Stomach smooth muscle (tissue), 2 donors: ENCODE measurements around the gene WDSUB1.

Source experiments
- H3K27ac ChIP-seq: one replicate; pipeline ENCODE4 v1.7.0; 2013; ENCODE audit warnings: mild to moderate bottlenecking, low read length, inconsistent platforms
- H3K27me3 ChIP-seq, 2 donors: one replicate each; pipeline ENCODE4 v1.7.0; 2013; ENCODE audit warnings: low read length in 2 of 2; ENCODE audit not compliant: insufficient read depth in 2 of 2, control insufficient read depth in 1 of 2
- H3K36me3 ChIP-seq, 2 donors: one replicate each; pipeline ENCODE4 v1.7.0; 2013; ENCODE audit warnings: low read length in 2 of 2; ENCODE audit not compliant: control insufficient read depth in 2 of 2, insufficient read depth in 2 of 2
- H3K4me1 ChIP-seq: one replicate; pipeline ENCODE4 v1.7.0; 2013; ENCODE audit warnings: low read length; ENCODE audit not compliant: control insufficient read depth, insufficient read depth
- H3K4me3 ChIP-seq, 2 donors: one replicate each; pipeline ENCODE4 v1.7.0; 2013; ENCODE audit warnings: low read length in 2 of 2
- H3K9ac ChIP-seq, 2 donors: one replicate each; pipeline ENCODE4 v1.7.0; 2013; ENCODE audit warnings: low read length in 2 of 2, mild to moderate bottlenecking in 1 of 2
- H3K9me3 ChIP-seq, 2 donors: one replicate each; pipeline ENCODE4 v1.7.0; 2013; ENCODE audit warnings: low read length in 2 of 2; ENCODE audit not compliant: control insufficient read depth in 2 of 2
- donor health status: healthy.
- donor health status: Pancreatic carcinoma.

Gene WDSUB1

GRCh38 chr2:159265171-159265576 is 21.3 kb downstream of the WDSUB1 start:
- no peak overlapping the region for H3K9ac ChIP-seq
- H3K4me1 ChIP-seq, result no peaks in the 10 kb centered on the region
- no peaks in the 10 kb centered on the region for H3K36me3 ChIP-seq
- no peak overlapping the region for H3K27ac ChIP-seq
- H3K4me3 ChIP-seq, result no peak overlapping the region
- no peaks in the 10 kb centered on the region for H3K27me3 ChIP-seq
- H3K9me3 ChIP-seq, result no peaks in the 10 kb centered on the region

- Histone ChIP-seq H3K9ac (no peak overlapping the region), H3K27ac (no peak overlapping the region), H3K36me3 (peaks cover 0 to 2% of the 10 kb centered on the region in 2 donors), H3K4me3 (no peak overlapping the region), H3K9me3 (no peaks in the 10 kb centered on the region), H3K27me3 (no peaks in the 10 kb centered on the region), H3K4me1 (no peaks in the 10 kb centered on the region)
Measured at GRCh38 chr2:159262904-159263303, 23.6 kb downstream of the WDSUB1 start.

- Histone ChIP-seq H3K4me3 (no peak overlapping the region), H3K9ac (no peak overlapping the region), H3K27me3 (no peaks in the 10 kb centered on the region), H3K4me1 (no peaks in the 10 kb centered on the region), H3K9me3 (no peaks in the 10 kb centered on the region), H3K36me3 (peaks cover 0 to 3% of the 10 kb centered on the region in 2 donors), H3K27ac (no peak overlapping the region)
Measured at GRCh38 chr2:159262226-159262625, 24.3 kb downstream of the WDSUB1 start.

GRCh38 chr2:159256159-159256558 is 30.3 kb downstream of the WDSUB1 start:
- H3K9ac ChIP-seq, result no peak overlapping the region
- H3K27me3 ChIP-seq, result no peaks in the 10 kb centered on the region
- peaks cover 4 to 5% of the 10 kb centered on the region in 2 donors for H3K36me3 ChIP-seq
- H3K4me1 ChIP-seq, result no peaks in the 10 kb centered on the region
- no peak overlapping the region for H3K27ac ChIP-seq
- no peaks in the 10 kb centered on the region for H3K9me3 ChIP-seq
- H3K4me3 ChIP-seq, result no peak overlapping the region

- Histone ChIP-seq H3K27me3 (no peaks in the 10 kb centered on the region), H3K36me3 (peaks cover 4% of the 10 kb centered on the region in 2 donors), H3K27ac (no peak overlapping the region), H3K4me1 (no peaks in the 10 kb centered on the region), H3K9ac (no peak overlapping the region), H3K9me3 (no peaks in the 10 kb centered on the region), H3K4me3 (no peak overlapping the region)
Measured at GRCh38 chr2:159252905-159253304, 33.6 kb downstream of the WDSUB1 start.

GRCh38 chr2:159251296-159252173 is 35.0 kb downstream of the WDSUB1 start:
- H3K27me3 ChIP-seq, result no peaks in the 10 kb centered on the region
- no peak overlapping the region for H3K4me3 ChIP-seq
- peaks cover 0 to 4% of the 10 kb centered on the region in 2 donors for H3K9me3 ChIP-seq
- peaks cover 2 to 11% of the 10 kb centered on the region in 2 donors for H3K36me3 ChIP-seq
- H3K4me1 ChIP-seq, result no peaks in the 10 kb centered on the region
- H3K9ac ChIP-seq, result no peak overlapping the region
- H3K27ac ChIP-seq, result no peak overlapping the region

GRCh38 chr2:159249990-159250715 is 36.4 kb downstream of the WDSUB1 start:
- peaks cover 0 to 4% of the 10 kb centered on the region in 2 donors for H3K9me3 ChIP-seq
- no peaks in the 10 kb centered on the region for H3K27me3 ChIP-seq
- H3K36me3 ChIP-seq, result peaks cover 2 to 11% of the 10 kb centered on the region in 2 donors
- no peak overlapping the region for H3K27ac ChIP-seq
- no peak overlapping the region for H3K9ac ChIP-seq
- H3K4me1 ChIP-seq, result no peaks in the 10 kb centered on the region
- H3K4me3 ChIP-seq, result no peak overlapping the region

- peaks cover 3 to 11% of the 10 kb centered on the region in 2 donors for H3K36me3 ChIP-seq
- no peaks in the 10 kb centered on the region for H3K27me3 ChIP-seq
- no peak overlapping the region for H3K4me3 ChIP-seq
- no peaks in the 10 kb centered on the region for H3K4me1 ChIP-seq
- no peak overlapping the region for H3K27ac ChIP-seq
- H3K9ac ChIP-seq, result no peak overlapping the region
- H3K9me3 ChIP-seq, result peaks cover 0 to 4% of the 10 kb centered on the region in 2 donors
Measured at GRCh38 chr2:159246325-159246988, 40.0 kb downstream of the WDSUB1 start.

- H3K9me3 ChIP-seq, result peaks cover 0 to 4% of the 10 kb centered on the region in 2 donors
- no peak overlapping the region for H3K27ac ChIP-seq
- no peaks in the 10 kb centered on the region for H3K4me1 ChIP-seq
- H3K4me3 ChIP-seq, result no peak overlapping the region
- no peak overlapping the region for H3K9ac ChIP-seq
- peaks cover 13 to 29% of the 10 kb centered on the region in 2 donors for H3K36me3 ChIP-seq
- H3K27me3 ChIP-seq, result no peaks in the 10 kb centered on the region
Measured at GRCh38 chr2:159243529-159243928, 43.0 kb downstream of the WDSUB1 start.

- H3K9me3 ChIP-seq, result no peaks in the 10 kb centered on the region
- H3K4me1 ChIP-seq, result no peaks in the 10 kb centered on the region
- H3K27ac ChIP-seq, result no peak overlapping the region
- peaks cover 29 to 33% of the 10 kb centered on the region in 2 donors for H3K36me3 ChIP-seq
- H3K4me3 ChIP-seq, result no peak overlapping the region
- H3K9ac ChIP-seq, result no peak overlapping the region
- H3K27me3 ChIP-seq, result no peaks in the 10 kb centered on the region
Measured at GRCh38 chr2:159234868-159235267, 51.6 kb downstream of the WDSUB1 start.
